HG02885 (cell line): ENCODE measurements around the gene PTPRN2.
"Not testable (repeated sequence)": the region's sequence is repeated elsewhere in the genome, so short reads cannot be mapped to it uniquely, and the experiment has no call there.

ENCODE experiments used
- ATAC-seq: cut with Tn5 transposase; IDR thresholded peaks from one replicate; pipeline ENCODE4 v1.9.1; 2021; ENCODE audit warnings: mild to moderate bottlenecking; ENCODE audit not compliant: unreplicated experiment, poor library complexity

PTPRN2 gene

DNA sequence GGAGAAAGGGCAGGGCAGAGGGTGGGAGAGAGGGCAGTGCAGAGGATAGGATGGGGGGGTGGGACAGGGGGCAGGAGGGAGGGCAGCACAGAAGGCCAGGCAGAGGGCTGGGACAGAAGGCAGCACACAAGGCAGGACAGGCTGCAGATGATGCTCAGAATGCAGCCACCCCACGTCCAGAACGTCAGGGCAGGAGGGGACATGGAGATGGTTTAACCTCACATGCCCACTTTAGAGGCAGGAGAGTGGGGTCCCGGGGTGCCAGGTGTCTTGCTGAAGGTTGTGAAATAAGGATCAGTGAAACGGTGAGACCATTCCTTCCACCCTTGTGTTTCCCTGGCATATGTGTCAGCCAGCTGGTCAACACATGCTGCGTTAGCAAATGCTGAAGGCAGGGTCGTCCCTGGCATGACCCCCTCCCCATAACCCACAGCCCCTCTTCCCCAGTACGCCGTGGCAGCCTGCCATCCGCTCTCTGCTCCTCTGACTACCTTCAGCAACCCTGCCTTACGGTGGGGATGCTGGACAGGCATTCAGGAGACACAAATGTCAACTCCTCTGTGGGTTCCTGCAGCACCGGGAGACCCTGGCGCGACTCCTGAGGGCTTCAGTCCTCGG, 658.7 kb downstream of the PTPRN2 start:
- no peak for ATAC-seq

DNA sequence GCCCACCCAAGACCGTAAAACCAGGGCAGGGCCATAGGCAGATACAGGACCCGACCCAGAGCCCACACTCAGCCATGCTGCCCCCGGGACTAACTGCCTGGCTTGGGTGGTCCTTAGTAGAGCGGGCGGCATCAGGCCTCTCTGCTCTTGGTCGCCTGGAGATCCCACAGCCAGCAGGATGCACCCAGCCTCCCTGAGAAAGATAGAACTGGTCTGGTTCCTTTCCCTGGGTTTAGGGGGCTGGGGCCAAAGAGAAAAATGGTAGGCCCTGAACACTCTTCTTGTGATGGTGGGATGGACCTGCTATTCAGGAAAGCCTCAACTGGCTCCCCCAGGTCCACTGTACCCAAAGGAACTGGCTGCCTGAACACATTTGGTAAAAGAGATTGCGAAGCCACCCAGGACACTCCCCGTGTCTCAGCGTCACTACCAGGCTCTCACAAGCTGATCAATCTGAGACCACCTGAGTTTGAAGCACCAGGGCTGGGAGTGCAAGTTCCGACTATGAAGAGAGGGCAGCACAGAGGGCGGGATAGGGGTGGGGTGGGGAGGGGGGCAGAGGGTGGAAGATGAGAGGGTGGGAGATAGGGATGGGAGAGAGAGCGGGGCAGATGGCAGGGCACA, 659.3 kb downstream of the PTPRN2 start:
- no peak for ATAC-seq

- no peak for ATAC-seq
Observed at GRCh38 chr7:157927313-157927925, 660.2 kb downstream of the PTPRN2 start.

DNA sequence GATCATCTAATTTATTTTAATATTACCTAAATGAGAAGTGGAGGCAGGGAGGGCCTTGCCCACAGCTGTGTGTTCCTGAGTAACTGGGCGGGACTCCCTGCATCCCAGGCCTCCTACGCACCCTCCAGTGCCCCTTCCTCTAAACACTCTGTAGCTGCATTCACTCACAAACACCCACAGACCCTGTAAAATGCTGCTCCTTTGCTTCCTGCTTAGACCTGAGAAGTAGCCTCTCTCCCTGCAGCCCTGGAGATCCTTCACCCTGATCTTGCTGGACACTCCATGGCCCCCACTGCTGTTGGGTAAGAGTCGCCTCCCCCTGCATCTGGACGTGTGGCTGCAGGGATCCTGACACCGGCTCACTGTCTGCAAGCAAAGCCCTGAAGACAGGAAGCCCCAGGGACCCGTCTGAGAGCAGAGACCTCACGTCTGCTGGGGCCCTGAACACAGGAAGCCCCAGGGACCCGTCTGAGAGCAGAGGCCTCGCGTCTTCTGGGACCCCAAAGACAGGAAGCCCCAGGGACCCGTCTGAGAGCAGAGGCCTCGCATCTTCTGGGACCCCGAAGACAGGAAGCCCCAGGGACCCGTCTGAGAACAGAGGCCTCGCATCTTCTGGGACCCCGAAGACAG, 661.0 kb downstream of the PTPRN2 start:
- ATAC-seq, result no peak

DNA sequence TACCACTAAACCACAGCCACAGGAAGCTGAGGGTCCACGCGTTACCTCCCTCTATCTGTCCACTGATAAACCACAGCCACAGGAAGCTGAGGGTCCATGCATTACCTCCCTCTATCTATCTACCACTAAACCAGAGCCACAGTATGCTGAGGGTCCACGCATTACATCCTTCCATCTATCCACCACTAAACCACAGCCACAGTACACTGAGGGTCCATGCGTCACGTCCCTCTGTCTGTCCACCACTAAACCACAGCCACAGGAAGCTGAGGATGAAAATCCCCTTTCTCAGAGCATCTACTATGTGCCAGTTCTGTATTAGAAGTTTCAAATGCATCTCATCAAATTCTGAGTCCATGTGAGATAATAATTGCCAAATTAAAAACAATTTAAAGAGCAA, 661.5 kb downstream of the PTPRN2 start:
- ATAC-seq, result no peak

DNA sequence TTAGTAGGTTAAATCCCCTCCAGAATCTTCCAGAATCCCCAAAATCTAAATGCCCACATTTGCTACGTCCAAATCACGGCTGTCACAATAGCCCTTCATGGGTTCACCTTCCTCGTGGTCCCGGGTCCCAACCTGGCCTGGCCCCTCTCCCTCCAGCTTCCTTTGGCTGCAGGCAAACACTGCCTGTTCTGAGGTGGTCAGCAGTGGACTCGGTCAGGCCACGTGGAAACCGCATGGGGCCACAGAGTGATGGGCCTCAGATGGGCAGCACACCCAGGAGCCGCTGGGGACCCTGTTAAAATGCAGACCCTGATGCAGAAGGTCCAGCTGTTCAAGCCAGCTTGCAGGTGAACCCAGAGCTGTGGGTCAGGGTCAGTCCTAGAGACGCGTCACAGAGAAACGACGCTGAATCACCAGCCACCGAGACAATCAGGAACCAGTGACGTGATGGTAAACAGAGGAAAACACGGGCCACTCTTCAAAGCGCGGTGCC, 662.2 kb downstream of the PTPRN2 start:
- ATAC-seq, result no peak

DNA sequence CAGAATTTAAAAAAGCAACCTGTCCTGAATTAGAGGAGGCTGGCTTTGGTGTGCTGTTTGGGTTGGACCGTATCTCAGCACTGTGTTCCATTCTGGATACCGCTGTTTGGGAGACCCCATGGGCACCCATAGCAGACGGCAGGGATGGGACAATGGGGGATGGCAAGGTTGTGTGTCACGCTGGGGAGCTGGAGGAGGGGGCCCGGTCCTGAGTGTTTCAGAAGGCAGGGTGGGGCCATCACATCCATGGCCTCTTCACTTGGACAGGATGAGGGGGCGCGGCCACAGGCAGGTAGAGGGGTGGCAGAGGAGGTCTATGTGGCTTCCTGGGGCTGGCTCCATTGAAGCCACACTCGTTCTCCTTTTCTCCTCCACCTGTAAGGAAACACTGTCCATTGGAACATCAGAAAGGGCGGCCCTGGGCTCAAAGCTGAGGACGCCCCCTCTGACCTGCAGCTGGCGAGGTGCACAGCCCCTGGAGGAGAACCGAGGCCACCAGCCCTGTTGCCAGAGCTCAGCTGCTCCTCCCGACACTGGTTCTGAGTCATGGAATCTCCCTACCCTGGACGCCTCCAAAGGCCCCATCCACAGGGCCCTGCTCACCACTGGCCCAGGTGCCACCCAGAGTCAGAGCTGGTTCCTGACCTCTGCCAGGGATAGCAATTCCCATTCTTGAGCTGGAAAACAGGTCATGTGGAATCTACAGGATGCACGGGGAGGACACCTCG, 663.6 kb downstream of the PTPRN2 start:
- no peak for ATAC-seq

DNA sequence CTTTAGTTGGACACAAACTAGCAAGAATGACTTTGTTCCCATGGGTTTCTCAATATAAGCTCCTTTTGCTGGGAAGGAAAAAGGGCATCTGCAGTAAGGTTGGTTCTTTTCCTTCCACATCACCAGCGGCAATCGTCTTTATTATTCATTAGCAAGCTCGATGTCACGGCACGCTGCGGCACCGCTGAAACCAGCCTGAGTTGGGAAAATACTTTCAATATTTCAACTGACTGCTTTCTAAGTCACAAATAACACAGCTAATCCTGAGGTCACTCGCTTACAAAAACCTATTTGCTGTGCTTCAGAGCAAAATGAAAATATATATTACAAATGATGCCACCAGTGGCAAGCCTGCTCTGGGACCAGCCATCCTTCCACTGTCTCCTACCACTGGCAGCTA, 665.0 kb downstream of the PTPRN2 start:
- no peak for ATAC-seq

DNA sequence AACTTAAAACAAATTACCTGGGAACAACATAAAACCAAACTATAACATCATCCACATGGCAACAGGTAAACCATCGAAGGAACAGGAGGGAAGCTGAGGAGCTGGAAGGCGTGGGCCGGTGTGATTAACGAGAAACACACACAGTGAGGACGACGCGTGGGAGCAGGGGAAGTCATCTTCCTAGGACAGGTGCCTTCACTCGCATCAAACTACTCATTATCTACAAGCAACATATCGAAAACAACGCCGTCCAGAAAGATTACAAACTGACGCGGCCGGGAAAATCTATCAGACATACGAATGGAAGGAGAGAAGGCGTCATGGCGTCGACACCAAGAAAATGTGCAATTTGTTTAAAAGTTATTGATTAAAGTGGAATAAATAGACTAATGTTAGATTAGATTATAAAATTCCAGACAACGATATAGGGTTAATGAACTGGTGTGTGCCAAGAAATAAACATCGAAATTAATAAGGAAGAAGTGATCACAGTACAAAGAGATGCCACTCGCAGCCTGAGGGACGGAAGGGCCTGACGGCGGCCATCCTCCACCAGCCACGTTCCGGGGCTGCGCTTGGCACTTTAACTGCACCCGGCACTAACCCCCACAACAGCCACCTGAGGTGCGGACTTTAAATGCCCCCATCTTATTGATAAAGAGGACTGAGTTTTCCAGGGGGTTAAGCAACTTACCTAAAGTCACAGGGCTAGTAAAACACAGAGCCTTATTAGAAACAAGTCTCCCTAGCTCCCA, 669.1 kb downstream of the PTPRN2 start:
- ATAC-seq, result no peak

DNA sequence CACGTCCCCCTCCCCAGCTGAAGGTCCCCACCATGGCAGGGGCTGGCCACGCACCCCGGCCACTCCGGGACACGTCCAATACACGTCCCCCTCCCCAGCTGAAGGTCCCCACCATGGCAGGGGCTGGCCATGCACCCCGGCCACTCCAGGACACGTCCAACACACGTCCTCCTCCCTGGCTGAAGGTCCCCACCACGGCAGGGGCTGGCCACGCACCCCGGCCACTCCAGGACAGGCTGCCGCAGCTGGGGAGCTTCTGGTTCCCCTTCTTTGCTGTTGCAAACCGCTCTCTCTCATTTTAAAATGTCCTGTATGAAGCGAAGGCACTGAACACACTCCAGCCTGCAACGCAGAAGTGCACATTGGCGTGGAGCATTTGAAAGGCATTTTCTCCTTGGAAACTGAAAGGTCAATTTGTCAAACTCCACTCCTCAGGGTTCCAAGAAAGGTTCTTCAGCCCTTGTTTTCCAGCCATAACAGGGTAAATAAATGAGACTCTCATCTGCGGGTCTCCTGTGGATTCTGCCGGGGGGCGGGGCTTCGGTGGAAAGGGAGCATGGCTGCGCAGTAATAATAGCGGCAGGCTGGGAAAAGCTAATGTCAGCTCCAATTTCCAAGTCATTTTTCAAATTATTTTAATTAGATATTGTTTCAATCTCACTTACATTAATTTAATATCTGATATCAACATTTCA, 670.5 kb downstream of the PTPRN2 start:
- no peak for ATAC-seq

DNA sequence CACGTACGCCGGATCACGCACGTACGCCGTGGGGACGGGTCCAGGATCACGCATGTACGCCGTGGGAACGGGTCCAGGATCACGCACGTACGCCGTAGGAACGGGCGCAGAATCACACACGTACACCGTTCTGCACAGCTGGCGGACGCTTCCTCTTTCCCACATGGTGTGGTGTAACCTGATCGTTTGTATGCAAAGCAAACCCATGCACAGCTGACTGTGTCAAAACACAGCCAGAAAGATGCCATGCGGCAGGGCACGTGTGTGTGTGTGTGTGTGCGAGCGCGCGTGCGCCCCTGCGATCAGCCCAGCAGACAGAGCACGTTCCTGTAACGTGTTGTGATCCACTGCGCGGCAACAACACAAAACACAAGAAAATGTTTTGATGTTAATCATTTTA, 677.2 kb downstream of the PTPRN2 start:
- ATAC-seq, result no peak

- not testable (repeated sequence) for ATAC-seq
Observed at GRCh38 chr7:157910045-157910444, 677.6 kb downstream of the PTPRN2 start.

- no peak for ATAC-seq
Observed at GRCh38 chr7:157909370-157909769, 678.3 kb downstream of the PTPRN2 start.

DNA sequence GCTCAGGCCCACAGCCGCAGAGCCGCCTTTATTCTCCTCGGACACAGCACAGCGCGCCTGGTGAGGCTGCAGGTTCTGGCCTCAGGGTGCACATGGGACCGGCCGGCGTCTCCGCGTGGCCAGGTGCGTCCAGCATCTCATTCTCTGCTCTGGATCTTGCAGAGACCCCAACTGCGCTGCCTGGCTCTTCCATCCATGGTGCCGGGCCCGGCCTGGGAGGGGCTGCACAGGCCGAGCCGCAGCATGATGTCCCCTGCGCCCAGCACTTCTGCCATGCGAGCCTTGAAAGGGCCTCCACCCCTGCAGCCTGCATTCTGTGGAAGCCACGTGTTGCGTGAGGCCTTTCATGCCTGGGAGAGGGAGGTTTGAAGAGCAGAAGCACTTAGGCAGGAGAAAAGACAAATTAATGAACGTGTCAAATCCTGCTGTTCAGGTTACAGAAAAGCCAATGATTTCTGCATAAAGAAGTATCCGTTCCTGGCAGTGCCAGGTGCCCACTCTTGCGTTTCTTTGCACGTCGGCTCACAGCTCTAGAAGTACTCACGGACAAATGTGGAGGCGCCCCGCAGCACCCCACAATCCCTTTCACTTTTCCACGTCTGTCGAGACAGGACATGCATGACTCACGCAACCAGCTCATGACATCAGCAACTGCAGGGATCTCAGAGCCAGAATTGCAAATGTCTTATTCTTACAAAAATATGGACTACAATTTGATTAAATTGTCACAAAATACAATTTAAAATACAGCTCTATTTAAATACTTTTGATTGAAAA, 679.4 kb downstream of the PTPRN2 start:
- ATAC-seq, result no peak

- ATAC-seq, result no peak
Observed at GRCh38 chr7:157907091-157907490, 680.5 kb downstream of the PTPRN2 start.

GRCh38 chr7:157906583-157906982, 681.0 kb downstream of the PTPRN2 start:
- ATAC-seq, result no peak

- ATAC-seq, result no peak
Observed at GRCh38 chr7:157905651-157906461, 681.8 kb downstream of the PTPRN2 start.
